Femur (tissue), 1 donor: ENCODE results near the gene ST6GAL1.
"Not testable (repeated sequence)": the region's sequence is repeated elsewhere in the genome, so short reads cannot be mapped to it uniquely, and the experiment has no call there.

Source experiments
- DNase-seq: peaks from one replicate; pipeline ENCODE4 v3.0.0-alpha.2; 2017

ST6GAL1 gene

GRCh38 chr3:186930143-186930640 lies at the start of gene ST6GAL1:
ST6GAL1 (plus strand) TSS chr3:186930526; CDS start chr3:187042704, 112,178 bp downstream.
- peak; percentile 63 for DNase-seq

- no peak for DNase-seq
Observed at GRCh38 chr3:186882150-186882524, 48.2 kb upstream of the ST6GAL1 start.

- no peak for DNase-seq
Observed at GRCh38 chr3:186882881-186883685, 47.2 kb upstream of the ST6GAL1 start.

GRCh38 chr3:186883686-186884058 lies 46.7 kb upstream of the ST6GAL1 start:
- DNase-seq = no peak

- not testable (repeated sequence) for DNase-seq
Observed at GRCh38 chr3:186884868-186885267, 45.5 kb upstream of the ST6GAL1 start.

GRCh38 chr3:186886202-186886981 lies 43.9 kb upstream of the ST6GAL1 start:
- no peak for DNase-seq

- DNase-seq = not testable (repeated sequence)
Observed at GRCh38 chr3:186887507-186887938, 42.8 kb upstream of the ST6GAL1 start.

GRCh38 chr3:186888569-186888968 lies 41.8 kb upstream of the ST6GAL1 start:
- DNase-seq = no peak

GRCh38 chr3:186889698-186890097 lies 40.6 kb upstream of the ST6GAL1 start:
- DNase-seq = not testable (repeated sequence)

- no peak for DNase-seq
Observed at GRCh38 chr3:186890911-186891310, 39.4 kb upstream of the ST6GAL1 start.

- not testable (repeated sequence) for DNase-seq
Observed at GRCh38 chr3:186893071-186893470, 37.3 kb upstream of the ST6GAL1 start.

- no peak for DNase-seq
Observed at GRCh38 chr3:186895406-186895805, 34.9 kb upstream of the ST6GAL1 start.

- no peak for DNase-seq
Observed at GRCh38 chr3:186896006-186896405, 34.3 kb upstream of the ST6GAL1 start.

GRCh38 chr3:186896875-186897274 lies 33.5 kb upstream of the ST6GAL1 start:
- DNase-seq = no peak

GRCh38 chr3:186901135-186901734 lies 29.1 kb upstream of the ST6GAL1 start:
- DNase-seq = no peak

- no peak for DNase-seq
Observed at GRCh38 chr3:186902154-186902553, 28.2 kb upstream of the ST6GAL1 start.

GRCh38 chr3:186902713-186903112 lies 27.6 kb upstream of the ST6GAL1 start:
- DNase-seq = no peak

- not testable (repeated sequence) for DNase-seq
Observed at GRCh38 chr3:186903676-186904075, 26.6 kb upstream of the ST6GAL1 start.

- DNase-seq = not testable (repeated sequence)
Observed at GRCh38 chr3:186907075-186907474, 23.3 kb upstream of the ST6GAL1 start.

- no peak for DNase-seq
Observed at GRCh38 chr3:186909078-186909853, 21.1 kb upstream of the ST6GAL1 start.

- no peak for DNase-seq
Observed at GRCh38 chr3:186915806-186916796, 14.2 kb upstream of the ST6GAL1 start.
